Muscle of arm (tissue), 12 donors: ENCODE measurements around the gene MICAL2. TPM values are rescaled to one million over a fixed set of nuclear protein-coding genes. Genes with fewer than 3 reads are reported as not detected.

Source experiments
- polyA plus RNA-seq, 12 donors: library from polyadenylated mRNA; unstranded; fragments of 120-200 nt; gene quantifications; one replicate each; pipeline ENCODE4 v1.2.1, GENCODE V29; 2013; ENCODE audit not compliant: insufficient read length in 12 of 12

The MICAL2 gene
- polyA plus RNA-seq, 12 donors: 14.1 to 91.3 (median 20.6) TPM; not detected in 1

Other genes starting within 250 kb of the MICAL2 start
- 100 to 1,000 TPM in 4 of 12 donors, 10 to 100 TPM in 7, not detected in 1; 63.9 to 162 (median 84.0) TPM for gene DKK3, start 102.0 kb upstream of the MICAL2 start, polyA plus RNA-seq